VCaP (cell line): Measurements from ENCODE around the gene ARHGAP24.

Source experiments
- H3K27ac ChIP-seq: fragments of 450-650 bp; 2 replicates; pipeline ENCODE4 v1.5.1; 2017
- TF ChIP-seq, protein P1 (sequence below): fragments of 450-650 bp; conservative IDR thresholded peaks from 2 replicates; pipeline ENCODE4 v1.5.1; 2017; ENCODE audit warnings: mild to moderate bottlenecking, moderate library complexity

ARHGAP24 gene

GRCh38 chr4:85548116-85548515 is 73.2 kb downstream of the ARHGAP24 start:
- TF ChIP-seq, protein P1, sequence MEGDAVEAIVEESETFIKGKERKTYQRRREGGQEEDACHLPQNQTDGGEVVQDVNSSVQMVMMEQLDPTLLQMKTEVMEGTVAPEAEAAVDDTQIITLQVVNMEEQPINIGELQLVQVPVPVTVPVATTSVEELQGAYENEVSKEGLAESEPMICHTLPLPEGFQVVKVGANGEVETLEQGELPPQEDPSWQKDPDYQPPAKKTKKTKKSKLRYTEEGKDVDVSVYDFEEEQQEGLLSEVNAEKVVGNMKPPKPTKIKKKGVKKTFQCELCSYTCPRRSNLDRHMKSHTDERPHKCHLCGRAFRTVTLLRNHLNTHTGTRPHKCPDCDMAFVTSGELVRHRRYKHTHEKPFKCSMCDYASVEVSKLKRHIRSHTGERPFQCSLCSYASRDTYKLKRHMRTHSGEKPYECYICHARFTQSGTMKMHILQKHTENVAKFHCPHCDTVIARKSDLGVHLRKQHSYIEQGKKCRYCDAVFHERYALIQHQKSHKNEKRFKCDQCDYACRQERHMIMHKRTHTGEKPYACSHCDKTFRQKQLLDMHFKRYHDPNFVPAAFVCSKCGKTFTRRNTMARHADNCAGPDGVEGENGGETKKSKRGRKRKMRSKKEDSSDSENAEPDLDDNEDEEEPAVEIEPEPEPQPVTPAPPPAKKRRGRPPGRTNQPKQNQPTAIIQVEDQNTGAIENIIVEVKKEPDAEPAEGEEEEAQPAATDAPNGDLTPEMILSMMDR, result peak; percentile 42; the same call in 1 of the 2 replicates
- no peak overlapping the region for H3K27ac ChIP-seq

DNA sequence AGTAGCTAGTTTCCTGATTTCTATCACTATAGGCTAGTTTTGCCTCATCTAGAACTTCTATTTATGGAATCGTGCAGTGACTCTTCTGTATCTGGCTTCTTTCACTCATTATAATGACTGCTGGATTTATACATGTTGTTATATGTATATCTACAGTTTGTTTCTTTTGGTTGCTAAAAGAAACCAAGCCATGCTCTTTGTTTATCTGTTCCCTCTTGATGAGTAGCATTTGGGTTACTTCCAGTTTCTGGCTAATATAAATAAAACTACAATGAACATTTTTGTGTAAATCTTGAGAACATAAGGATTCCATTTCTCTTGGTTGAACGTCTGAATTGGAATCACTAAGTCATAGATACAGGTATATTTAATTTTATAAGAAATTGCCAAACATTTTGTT is 73.9 kb downstream of the ARHGAP24 start:
- H3K27ac ChIP-seq, result no peak overlapping the region
- TF ChIP-seq, protein P1, result no peak

DNA sequence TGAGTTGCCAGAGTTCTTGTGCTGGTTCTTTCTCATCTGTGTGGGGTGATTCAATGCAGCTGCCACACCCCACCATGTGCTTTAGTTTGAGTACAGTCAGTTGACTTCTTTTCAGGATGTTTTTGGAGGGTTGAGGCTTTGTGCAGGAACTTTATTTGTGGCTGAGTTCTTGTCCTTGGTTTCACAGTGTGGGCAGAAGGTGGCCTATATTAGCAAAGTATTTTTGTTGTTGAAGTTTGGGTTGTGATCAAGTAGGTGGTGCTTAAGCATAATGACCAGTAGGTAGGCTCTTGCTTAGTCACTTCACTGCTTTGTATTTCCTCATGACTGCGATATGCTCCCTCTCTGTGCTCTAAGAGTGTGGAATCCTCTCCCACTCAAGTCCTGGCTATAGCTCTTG is 80.3 kb downstream of the ARHGAP24 start:
- TF ChIP-seq, protein P1, result no peak
- H3K27ac ChIP-seq, result no peak overlapping the region

- H3K27ac ChIP-seq, result no peak overlapping the region
- TF ChIP-seq, protein P1, result no peak
Measured at GRCh38 chr4:85556283-85556682, 81.3 kb downstream of the ARHGAP24 start.

DNA sequence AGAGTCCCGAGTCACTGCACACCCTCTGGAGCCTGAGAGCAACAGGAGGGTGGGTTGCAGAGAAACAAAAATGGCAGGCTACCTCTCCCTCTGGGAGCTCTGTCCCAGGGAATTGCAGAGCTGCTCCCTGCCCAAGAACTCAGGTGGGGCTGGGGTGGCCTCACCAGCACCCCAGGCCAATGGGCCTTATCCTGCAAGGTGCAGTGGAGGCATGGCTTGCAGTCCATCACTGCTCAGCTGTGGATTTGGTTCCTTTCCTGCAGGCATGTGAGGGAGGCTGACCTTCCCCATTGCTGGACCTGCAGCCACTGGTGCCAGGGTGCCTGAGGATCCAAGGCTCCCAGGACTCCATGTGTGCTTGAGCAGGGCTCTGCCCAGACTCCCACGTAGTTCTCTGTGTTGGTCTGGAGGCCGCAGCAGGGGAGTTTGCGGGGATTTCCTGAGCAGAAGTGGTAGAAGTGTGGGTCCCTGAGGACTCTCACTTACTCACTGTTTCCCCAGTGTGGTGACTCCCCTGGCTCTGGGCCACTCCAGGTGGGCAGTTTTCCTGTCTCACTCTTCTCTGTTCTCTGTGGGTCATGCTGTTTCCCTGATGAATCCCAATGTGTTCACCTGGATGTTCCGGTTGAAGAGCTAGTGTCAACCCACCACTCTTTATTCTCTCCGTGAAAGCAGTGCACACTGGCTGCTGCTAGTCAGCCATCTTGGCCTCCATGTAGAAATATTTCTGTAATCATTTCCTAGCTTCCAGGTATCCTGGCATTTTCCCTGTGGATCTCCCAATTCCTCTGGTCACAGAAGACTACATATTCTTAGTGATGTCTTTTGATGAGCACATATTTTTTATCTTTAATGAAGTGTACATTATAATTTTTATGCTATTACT is 82.3 kb downstream of the ARHGAP24 start:
- TF ChIP-seq, protein P1, result no peak
- H3K27ac ChIP-seq, result no peak overlapping the region

DNA sequence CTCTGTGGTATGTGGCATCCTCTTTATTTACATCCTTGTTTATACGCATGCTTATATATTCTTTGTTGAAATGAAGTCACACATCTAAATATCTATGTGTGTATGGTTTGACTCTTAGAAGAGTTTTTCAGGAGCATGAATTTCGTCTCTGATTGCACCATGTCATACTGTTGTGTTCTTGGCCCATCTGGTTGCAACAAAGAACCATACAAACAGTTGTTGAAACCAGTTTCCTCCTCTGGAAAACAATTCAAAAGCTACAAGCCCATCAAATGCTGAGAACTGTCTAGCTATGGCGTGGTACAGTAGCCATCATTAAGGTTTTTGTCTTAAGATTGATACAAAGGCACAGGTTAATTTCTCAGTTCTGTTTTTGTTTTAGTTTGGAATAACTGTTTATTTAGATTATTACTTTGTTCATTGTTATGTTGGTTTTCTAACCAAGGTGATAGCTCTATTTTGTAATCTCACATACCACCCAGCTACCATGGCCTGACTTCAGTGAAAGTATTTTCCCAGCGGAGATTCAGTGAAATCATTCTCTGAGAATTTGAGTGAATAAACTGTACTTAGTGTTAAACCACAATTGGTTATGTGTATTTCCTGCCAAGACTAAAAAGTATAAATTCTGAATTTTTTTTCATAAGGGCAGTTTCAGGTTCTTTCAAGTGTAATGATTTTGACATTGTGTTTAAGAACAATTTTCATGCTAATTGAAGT is 91.0 kb downstream of the ARHGAP24 start:
- H3K27ac ChIP-seq, result peak overlapping the region; percentile 22; the same call in 1 of the 2 replicates
- TF ChIP-seq, protein P1, result no peak

DNA sequence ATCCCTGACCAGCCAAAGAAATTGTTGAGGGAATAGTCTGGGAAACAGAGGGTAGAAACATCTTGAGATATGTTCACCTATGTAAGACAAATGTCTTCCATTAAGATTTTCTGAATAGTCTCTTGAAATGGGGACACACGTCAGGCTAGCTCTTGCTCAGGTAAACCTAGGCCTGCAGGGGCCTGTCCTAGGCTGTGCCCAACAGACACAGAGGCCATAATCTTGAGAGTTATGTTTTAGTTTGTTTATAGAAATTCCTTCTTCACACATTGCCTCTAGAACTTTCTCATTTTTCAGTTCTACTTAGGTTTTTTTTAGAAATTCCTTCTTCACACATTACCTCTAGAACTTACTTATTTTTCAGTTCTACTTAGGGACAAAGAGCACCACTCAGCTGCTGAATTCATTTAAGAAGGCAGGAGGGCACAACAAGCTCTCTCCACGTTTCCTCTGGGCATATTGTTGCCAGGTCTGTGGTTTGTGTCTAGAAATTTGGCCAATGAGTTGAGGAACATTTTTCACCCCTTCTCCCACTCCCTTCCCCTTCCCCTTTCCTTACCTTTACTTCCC is 94.9 kb downstream of the ARHGAP24 start:
- H3K27ac ChIP-seq, result no peak overlapping the region
- TF ChIP-seq, protein P1, result no peak
